CD4-positive, alpha-beta T cell treated with Interleukin-15 for 4 hours (primary cell): ENCODE data around the gene ADGRA1.
"Not testable (repeated sequence)": the region's sequence is repeated elsewhere in the genome, so short reads cannot be mapped to it uniquely, and the experiment has no call there.

Experiments used
- DNase-seq: peaks from one replicate; pipeline ENCODE4 v3.0.0-alpha.2; 2020; ENCODE audit warnings: low spot score

ADGRA1 gene

GRCh38 chr10:133096616-133097269, 9.0 kb downstream of the ADGRA1 start:
- DNase-seq, result no peak

GRCh38 chr10:133097418-133097817, 9.7 kb downstream of the ADGRA1 start:
- no peak for DNase-seq

DNA sequence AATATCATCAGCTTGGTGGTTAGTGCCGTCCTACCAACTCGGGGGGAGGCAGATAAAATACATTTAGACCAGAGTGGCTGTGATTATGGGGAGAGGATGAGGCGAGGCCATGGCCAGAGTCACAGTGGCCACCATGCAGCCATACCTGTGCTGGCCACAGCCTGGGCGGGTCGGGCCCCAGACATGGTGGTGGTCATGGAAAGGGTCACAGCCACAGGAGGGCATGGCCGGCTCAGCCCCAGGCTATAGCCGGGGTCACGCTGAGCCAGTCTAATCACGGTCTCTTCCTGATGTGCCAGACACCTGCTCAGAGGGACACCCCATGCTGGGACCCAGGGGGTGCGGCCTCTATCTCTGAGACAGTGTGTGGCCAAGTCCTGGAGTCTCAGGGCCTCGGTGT, 10.2 kb downstream of the ADGRA1 start:
- no peak for DNase-seq

DNA sequence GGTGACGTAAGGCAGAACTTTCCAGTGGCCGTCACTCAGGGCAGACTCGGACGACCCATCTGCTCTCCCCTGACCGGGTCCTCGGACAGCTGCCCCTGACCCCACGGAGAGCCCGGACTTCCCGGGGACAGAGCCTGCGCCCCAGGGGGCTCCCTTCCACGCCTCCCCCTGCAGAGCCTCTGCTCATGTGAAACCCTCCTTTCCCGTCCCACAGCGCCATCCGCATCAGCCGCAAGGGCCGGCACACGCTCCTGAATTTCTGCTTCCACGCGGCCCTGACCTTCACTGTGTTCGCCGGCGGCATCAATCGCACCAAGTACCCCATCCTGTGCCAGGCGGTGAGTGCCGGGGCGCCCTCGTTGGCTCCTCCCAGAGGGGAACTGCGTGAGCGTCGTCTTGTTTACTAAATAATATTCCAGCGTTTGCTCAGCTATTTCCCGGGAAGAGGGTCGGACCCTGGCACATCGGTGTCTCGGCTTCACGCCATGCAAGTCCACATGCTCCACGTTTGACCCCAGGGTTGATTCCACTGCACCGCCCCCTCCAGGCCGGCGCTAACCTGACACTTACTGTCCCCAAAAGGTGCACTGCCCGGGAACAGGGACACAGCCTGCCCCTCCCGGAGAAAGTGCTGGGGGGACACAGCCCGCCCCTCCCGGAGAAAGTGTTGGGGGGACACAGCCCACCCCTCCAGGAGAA, 10.9 kb downstream of the ADGRA1 start:
- DNase-seq, result no peak

- no peak for DNase-seq
These were observed 11.8 kb downstream of the ADGRA1 start for GRCh38 chr10:133099571-133099970.

DNA sequence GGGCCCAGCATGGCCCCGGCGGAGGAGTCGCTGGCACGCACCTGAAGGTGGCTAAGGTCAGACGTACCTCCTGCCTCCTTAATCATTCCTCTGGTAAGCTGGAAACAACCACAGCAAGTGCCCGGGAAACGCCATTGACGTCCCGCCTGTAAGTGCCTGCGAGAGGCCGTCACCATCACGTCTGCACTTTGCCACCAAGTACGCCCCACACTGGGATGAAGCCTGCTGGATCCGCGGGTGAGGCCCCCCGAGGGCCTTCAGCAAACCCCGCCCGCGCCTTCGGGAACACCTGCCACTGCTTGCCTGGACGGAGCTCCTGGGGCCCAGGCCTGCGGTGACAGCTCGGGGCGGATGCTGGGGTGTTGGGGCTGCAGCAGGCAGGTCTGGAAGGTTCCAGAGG, 12.5 kb downstream of the ADGRA1 start:
- DNase-seq, result no peak

GRCh38 chr10:133100706-133101415, 13.1 kb downstream of the ADGRA1 start:
- no peak for DNase-seq

DNA sequence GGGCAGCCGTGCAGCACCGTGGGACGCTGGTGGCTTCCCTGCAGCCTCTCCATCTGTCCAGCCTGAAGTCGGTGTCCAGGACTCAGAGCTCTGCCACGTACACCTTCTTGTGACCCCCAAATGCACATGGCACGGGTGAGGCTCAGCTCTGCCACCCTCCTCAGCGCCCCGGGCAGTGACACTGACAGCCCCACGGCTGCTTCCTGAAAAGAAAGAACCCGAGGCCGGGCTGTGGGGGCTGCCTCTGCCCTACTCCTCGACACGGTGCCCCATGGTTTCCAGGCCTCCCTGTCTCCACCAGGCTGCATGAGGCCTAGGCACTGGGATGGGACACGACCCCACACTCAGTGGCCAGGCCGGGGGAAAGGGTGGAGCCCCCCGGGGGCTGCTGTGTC, 13.7 kb downstream of the ADGRA1 start:
- DNase-seq, result no peak

- no peak for DNase-seq
These were observed 14.8 kb downstream of the ADGRA1 start for GRCh38 chr10:133102415-133103095.

DNA sequence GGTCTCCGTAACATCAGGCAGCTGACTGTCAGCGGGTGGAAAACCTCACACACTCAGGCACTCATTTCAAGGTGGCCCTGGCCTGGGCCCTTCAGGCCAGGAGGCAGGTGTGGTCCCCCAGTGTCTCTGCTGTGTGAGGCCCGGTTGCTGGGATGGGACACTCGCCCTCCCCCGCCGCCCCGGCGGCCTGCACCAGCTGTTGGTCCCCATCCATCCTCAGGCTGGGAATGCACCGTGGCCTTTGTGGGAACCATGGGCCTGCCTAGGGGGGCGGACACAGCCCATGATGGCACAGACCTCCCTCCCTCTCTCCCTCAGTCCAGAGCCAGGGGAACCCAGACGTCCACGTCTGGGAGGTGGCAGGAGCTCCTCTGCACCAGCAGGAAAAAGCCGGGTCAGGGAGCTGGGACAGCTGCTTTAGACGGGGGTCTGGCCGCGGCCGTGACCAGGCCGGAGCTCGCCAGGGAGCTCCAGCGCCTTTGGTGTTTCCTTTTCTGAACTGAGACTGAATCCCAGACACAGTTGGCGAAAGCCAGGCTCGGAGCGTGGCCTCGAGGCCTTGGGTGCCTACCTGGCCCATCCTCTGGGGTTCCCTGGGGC, 15.7 kb downstream of the ADGRA1 start:
- DNase-seq, result no peak

DNA sequence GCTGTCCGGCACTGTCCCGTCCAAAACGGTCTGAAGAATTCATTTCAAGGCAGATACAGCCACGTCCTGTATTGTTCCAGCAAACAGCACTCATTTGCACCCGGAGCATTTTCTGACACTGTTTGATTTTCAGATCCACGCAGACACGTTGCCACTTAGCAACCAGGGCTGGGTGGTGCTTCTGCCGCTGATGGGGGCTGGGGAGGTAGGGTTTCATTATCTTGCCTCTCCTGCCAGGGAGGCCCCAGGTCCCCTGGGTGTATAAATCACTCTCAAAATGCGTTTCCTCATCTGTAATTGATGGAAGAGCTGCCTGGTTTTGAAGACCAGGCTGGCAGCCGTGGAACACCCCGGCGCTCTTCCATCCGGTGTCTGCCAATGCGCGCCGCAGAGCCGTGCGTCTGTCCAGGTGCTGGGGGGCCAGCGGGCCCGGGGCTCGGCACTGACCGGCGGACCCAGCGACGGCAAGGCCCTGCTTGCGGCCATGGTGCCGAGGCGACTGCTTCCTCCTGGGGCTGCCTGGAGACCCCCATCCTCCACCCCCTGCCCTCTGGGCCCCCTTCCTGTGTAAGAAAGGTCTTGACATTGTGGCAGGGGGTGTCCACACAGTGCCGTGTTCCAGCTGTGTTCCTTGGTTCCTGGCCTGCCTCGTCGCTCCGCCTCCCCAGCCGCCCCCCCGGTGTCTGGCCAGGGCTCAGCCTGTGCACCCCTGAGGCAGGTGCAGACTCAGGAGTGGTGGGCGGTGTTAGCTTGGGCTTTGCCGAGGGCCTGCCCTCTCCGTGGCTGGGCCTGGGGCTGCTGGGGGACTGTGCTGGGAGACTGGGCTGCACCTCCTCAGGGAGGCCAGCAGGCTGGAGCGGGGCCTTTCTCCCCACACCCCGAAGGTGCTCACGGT, 16.6 kb downstream of the ADGRA1 start:
- no peak for DNase-seq

DNA sequence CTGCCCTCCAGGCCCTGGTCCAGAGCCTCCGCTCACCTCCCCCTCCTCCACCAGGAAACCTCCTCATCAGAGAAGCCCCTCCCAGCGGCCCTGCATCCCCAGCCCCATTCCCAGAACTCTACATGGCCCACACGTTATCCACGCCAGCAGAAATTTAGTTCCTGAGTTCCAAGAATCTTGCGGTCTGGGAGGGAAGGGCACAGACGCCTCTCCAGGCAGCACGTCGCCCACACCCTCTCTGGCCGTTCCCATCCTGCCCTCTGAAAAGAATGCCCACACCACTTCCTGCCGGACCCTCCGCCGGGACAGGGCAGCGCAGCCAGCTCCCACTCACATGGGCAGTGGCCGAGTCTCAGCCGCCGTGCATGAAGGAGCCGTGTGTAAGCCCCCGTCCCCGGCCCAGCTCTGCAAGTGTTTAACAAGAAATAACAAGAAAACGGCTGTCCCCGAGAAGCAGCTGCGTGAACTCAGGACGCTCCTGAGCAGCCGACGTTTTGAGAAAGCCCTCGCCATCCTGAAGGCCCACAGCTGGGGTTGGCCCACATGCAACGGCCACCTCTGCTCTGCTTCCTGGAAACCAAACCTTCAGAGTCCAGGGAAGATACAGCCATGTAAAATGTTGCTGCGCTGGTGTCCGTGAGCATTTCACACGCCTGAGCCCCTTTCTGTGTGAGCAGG, 17.4 kb downstream of the ADGRA1 start:
- DNase-seq, result no peak

- DNase-seq, result no peak
These were observed 18.1 kb downstream of the ADGRA1 start for GRCh38 chr10:133105686-133106390.

DNA sequence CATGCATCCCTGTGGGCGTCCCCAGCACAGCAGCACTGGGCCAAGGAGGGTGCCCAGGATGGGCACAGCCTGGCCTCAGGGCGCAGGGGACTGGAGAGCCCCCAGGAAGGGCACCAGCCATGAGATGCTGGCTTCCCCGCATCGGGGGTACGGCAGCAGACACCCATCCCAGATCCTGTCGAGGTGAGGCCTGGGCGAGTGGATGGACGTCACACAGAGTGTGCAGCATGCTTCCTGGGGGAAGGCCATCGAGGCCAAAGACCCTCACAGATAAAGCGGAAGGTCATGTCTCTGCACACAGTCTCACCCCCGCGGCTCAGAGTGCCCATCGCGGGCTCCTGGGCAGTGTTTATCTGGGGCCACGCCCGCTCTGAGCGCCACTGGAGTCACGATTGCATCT, 18.8 kb downstream of the ADGRA1 start:
- no peak for DNase-seq

DNA sequence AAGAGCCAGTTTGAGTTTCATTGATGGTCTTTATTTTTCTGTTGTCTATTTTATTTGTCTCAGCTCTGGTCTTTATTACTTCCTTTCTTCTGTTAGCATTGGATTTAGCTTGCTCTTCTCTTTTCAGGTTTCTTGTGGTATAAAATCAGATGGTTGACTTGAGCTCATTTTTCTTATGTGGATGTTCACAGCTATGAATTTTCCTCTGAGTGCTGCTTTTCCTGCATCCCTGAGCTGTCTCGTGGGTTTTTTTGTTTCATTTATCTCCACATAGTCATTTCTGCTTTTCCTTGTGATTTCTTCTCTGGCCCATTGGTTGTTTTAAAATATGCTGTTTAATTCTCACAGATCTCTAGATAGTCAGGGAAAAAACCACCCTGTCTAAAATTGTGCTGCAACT, 19.7 kb downstream of the ADGRA1 start:
- no peak for DNase-seq

DNA sequence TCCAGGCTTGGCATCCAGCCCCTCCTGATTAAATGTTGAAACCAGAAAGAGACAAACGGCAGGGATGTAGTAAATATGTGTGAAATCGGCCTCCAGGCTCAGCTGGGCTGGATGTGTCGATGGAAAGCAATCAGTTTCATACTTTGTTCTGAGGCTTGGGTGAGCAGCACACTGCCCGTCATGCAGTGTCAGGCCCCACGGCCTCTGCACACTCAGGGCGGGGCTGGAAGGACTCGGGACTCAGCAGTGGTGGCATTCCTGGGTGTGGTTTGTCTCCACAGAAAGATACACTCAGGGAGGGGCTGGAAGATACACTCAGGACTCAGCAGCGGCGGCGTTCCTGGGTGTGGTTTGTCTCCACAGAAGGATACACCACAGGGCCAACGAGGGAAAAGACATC, 22.0 kb downstream of the ADGRA1 start:
- DNase-seq, result no peak

GRCh38 chr10:133110133-133110532, 22.4 kb downstream of the ADGRA1 start:
- no peak for DNase-seq

- no peak for DNase-seq
These were observed 23.0 kb downstream of the ADGRA1 start for GRCh38 chr10:133110609-133111275.

- DNase-seq, result not testable (repeated sequence)
These were observed 23.9 kb downstream of the ADGRA1 start for GRCh38 chr10:133111640-133112039.
